HL-60/S4 treated with retinoic acid at 250 ng/mL for 4 days and 3 days (cell line): ENCODE data around the gene TENT4B.
"Not testable (repeated sequence)": the region's sequence is repeated elsewhere in the genome, so short reads cannot be mapped to it uniquely, and the experiment has no call there.

ENCODE experiments used
- in situ Hi-C: fragments of 300-500 bp; cut with MboI; formaldehyde crosslinking; loops from 2 replicates; pipeline ENCODE4 v1.7.0; 2022; ENCODE audit warnings: low sequenced_read_pairs

Gene TENT4B

DNA sequence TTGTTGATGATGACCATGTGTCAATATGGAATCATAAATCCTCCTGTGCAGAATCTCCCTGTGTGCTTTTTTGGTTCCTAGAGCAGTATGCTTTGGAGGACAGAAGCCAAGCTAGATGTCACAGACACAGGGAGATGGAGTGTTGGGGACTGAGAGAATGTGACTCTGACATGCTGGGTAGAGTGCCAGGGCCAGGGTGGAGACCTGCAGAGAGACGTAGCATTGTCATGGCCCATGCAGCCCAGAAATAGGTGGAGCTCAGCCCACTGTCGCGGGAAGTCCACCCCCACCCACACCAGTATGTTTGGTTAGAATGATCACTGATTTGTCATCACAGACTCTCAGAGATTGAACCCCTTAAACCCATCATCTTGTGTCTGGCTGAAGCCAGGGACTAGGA, 74.0 kb downstream of the TENT4B start:
- in situ Hi-C loops, result no loop called here

DNA sequence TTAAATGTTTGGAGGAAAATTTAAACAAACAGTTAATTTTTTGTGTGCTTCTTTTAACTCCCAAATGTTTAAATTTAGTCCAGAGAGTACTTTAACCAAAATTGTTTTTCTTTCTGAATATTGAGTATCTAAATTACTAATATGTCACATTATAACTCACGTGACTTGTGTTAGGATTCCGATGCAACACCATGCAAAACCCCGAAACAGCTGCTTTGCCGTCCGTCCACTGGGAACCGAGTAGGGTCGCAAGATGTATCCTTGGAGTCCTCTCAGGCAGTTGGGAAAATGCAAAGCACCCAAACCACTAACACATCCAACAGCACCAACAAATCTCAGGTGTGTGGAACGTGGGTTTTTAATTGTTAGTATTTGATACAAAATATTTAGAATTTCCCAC, 74.6 kb downstream of the TENT4B start:
- in situ Hi-C loops, result no loop called here

DNA sequence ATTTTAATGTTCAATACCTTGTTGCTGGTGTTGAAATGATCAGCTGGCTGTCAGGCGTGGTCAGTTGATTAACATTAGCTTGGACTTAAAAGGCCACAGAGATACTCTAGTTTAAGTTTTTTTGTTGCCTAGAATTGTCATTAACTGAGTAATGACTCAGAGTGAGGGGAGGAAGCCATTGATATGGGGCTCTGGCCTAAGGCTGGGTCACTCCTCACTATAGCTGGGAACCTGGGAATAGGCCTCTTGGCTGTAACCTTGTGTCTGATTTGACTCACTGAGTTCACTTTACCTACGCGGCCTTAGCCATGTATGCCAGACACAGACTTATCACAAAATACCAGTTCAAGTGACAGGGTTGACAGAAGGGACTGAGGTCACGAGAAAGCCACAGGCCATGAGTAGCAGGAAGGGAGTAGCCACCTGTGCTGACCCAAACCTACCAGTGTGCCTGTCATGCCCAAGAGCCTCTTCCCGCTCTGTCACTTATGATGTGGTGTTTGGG, 75.3 kb downstream of the TENT4B start:
- in situ Hi-C loops, result no loop called here

DNA sequence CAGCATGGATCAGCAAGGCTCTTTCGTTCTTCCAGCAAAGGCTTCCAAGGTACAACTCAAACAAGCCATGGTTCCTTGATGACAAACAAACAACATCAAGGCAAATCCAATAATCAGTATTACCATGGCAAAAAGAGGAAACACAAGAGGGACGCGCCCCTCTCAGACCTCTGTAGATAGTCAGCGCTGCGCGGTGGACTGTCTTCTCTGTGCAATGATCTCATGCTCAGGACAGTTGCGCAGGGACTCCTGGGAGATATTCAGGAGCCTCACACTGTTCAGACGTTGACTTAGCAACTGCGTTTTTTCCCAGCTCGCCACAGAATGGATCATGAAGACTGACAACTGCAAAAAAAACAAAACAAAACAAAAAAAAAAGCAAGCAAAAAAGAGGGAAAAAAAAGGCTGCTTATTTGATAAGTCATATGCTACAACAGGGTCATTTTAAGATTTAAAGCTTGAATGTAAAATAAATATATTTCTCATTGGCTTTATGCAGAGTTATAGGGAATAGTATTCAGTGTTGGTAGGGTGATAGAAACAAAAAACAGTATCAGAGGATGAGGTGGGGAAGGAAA, 76.1 kb downstream of the TENT4B start:
- in situ Hi-C loops, result no loop called here

DNA sequence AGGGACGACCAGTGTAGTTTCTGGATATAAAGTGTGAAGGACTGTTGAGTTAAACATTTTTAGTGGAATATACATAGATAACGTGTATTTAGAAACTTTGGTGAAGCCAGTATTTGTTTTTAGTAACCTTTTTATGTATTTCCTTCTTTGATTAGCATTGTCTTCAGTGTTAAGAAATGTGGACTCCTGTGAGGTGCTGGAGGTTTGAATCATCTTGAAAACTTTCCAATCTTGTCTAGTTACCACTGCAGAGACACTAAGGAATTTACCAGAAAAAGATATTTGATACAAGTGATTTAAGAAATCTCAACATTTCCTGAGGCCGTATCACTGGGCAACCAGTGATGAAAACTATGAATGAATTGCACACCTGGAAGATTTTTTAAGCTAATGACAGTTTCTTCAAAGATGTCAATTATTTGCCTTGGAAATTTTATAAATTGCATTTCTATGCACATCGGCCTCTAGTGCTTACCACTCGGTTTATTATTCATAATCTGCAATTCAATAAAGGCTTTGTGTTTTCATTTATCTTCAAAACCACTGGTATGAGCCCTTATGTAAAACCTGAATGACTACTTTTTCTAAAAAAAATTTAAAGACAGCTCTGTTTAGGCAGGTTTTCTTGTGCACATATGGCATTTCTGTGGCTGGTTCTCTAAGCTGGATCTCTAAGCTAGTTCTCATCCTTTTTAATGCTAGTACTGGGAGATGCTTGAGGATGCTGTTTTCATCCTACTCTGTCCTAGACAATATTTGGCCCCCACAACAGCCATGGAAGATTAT, 81.9 kb downstream of the TENT4B start:
- in situ Hi-C loops, result no loop called here

DNA sequence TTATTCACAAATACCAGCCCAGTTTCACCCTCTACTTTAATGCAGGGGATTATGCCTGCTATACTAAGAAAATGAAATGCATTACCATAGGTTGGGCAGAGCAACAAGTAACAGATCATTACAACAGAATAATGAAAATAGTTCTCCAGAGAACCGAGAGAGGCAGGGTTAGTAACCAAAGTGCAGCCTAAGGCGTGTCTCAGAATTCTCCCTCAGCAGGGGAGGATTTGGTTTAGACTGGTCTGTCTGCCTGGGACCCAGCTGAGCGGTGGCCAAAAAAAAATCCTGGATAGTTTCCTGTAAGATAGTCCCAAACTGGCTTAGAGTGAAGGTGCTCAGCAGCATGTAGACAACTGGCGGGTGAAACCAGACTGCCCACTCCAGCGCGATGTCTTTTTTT, 82.5 kb downstream of the TENT4B start:
- in situ Hi-C loops, result no loop called here

DNA sequence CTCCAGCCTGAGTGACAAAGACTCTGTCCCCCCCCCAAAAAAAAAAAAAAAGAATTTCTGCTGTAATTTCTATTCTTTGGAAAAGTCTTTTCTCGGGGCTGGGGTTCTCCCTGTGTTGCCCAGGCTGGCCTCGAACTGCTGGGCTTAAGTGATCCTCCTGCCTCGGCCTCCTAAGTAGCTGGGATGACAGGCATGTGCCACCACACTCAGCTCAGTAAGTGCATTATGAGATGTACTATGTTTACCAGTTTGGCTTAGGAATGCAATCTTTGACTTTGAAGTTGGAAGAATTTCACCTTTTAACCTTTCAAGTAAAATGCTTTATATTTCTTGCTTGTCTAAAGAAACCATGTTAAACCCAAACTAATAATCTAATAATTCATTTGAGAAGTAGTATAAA, 85.2 kb downstream of the TENT4B start:
- in situ Hi-C loops, result no loop called here

DNA sequence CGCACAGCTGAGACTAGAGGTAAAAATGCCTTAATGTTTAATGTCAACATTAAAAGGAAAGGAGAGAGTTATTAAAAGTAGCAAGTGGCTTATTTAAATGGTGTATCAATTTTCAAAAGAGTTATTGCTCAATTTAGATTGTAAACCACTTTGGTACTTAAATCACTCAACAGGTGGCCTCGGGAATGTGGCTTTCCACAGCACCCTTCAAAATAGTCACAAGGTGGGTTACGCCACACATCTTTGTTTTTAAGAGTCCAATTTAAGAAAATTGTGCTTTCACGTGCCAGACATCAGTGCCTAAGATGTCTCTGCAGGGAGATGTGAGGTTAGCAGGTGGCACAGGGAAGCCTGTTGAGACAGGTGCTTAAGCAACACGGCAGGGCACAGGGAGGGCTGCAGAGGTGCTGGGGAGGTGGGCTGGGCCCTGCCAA, 85.8 kb downstream of the TENT4B start:
- in situ Hi-C loops, result no loop called here

DNA sequence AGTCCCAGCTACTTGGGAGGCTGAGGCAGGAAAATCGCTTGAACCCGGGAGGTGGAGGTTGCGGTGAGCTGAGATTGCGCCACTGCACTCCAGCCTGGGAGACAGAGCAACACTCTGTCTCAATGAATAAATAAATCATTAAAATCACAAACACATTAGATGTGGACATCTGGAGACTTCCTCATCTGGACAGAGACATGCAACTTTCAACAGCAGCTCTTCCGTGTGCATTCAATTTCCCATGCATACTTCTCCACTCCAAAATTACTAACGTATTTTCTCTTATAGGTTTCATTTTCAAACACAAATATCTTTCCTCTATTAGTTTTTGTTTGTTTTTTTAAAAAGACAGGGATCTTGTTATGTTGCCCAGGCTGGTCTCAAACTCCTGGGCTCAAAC, 89.9 kb downstream of the TENT4B start:
- in situ Hi-C loops, result not testable (repeated sequence)

DNA sequence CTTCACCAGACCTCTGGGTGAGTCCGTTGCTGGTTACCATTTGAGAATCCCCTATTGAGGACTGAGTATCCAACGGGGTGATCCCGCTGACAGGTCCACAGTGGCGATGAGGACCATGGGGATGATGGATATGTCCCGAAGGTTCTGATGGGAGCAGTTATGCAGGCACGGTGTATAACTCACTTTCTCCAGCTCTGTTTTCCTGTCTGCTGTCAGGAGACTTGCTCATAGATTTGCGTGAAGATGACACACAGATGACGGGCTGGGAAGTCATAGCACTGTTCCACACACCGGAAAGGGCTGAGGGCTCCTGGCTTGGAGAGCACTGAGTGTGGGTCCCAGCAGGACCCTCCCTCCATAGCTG, 91.0 kb downstream of the TENT4B start:
- in situ Hi-C loops, result no loop called here

DNA sequence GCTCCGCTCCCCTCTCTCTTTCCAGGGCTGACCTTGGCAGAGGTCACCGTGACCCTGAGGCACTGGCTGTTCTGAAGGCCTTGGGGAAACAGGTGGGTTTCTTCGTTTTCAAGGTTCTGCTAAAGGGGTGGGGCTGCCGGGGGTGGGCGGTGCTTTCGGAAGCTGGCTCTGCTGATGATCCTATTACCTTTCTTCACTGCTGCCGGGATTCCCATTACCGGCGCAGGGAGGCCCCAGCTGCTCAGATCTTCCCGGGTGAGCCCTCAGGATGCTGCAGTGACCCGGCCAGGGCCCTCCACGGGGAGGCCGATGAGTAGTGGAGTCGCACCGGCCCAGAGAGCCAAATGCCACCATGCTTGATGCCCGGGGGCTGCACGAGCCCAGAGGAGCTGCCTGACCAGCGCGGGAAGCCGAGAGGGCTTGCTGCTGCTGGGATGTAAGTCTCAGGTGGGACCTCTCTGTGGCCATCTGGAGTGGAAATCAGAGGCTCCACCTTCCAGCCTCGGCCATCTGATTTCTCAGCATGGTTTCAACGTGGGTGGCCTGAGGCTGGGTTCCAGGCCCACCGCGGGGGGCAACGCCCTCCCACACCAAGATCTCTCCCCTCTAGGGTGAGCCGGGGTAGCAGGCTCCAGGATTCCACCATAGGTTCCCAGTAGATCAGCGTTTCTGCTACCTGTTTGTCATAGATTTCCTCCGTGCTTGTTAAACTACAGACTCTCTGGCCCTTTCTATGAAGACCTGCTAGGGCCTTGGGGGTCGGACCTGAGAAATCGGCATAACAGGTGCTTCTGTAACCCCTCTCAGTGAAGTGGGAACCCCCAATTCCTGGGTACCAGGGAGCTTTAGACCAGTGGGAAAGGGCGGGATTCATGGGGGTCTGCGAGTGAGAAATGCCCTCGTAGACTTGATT, 91.7 kb downstream of the TENT4B start:
- in situ Hi-C loops, result no loop called here

DNA sequence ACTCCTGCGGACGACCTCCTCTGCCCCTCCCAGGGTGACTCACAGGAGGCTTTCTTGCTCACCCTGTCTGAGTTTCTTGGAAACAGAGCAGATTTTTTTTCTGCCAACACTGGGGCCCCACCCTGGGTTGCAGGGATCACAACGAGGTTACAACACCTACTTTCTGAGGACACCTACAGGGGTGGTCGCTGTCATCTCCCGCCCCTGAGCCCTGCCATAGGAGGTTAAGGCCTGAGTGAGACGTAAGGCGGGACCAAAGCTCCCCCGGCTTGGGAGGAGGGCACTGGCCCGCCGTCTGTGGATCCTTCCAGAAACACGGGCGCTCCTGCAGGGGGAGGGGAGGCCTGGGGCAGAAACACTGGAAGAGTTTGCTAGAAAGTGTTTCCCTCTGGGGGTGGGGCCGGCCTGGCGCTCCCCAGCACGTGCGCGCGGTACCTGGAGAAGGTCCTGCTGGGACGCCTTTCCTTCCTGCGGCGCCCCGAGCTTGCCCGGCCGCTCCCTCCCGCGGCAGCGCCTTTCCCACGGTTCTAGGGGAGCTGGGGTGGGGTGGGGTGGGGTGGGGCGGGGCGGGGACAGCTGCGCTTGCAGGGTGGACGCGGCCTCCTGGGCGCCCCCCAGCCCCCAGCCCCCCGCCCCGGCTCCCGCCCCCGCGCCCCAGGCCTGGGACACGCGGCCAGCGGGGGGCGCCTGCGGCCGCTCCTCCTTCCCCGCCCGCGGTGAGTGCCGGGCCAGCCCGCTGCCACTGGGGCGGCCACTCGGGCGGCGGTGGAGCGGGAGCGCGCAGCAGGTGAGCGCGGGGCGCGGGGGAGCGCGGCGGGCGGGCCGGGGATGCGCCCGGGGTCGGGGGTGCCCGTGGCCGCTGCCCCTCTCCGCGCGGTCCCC, 92.6 kb downstream of the TENT4B start:
- in situ Hi-C loops, result no loop called here

DNA sequence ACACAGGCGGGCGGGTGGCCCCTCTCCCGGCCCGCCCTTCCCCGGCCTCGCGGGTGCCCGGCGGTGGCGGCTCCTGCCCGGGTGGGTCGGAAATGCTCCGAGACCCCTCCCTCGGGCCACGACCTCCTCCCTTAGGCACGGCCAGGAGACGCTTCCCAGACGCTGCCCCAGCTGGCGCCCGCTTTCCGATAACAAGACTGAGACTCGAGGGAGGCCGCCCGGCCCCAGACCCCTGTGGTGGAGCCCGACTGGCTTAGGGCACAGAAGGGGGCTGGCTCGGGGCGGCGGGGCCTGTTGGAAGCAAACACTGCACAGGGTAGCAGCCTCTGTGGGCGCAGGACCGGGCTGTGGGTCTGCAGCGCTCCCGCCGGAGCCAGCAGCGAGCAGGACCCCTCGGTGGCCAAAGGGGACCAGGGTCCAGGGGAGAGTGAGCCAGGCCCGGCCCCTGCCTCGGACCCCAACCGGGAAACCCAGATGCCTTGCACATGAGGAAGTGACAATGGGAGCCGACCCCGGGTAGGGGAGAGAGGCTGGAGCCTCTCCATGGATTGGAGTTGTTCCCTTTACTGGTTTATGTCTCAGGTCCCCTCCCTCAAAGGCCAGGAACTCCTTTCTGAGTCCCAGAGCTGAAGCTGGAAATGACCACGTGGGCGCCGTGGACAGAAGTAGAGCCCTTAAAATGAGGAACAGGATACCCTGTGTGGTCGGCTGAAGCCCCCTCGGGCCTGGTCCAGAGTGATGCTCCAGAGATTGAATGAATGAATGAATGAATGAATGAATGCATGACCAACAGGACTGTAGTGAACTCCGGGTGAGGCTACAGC, 93.4 kb downstream of the TENT4B start:
- in situ Hi-C loops, result no loop called here

DNA sequence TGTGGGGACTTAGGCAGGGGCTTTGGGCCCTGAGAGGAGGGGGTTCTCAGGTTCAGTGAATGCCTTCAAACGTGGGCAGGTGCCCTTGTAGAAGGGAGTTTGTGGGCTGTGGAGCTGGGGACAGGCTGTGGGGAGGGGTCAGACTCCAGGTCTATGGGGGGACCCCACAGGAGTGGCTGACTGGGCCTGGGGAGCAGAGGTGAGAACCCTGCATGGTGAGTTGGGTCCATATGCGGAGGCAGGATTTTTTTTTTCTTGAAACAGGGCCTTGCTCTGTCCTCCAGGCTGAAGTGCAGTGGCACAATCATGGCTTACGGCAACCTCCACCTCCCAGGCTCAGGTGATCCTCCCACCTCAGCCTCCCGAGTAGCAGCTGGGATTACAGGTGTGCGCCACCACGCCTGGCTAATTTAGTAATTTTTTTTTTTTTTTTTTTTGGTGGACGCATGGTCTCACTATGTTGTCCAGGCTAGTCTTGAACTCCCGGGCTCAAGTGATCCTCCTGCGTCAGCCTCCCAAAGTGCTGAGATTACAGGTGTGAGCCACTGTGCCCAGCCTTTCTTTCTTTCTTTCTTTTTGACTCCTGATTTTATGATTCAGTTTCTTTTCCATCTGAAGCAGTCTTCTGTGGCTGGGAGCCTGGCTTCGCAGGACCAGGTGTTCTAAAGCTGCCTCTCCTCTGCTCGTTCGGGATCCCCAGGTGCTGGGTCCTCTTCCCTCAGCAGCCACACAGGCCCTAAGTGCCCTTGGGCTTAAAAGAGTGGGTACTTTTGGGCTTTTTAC, 94.2 kb downstream of the TENT4B start:
- in situ Hi-C loops, result no loop called here

DNA sequence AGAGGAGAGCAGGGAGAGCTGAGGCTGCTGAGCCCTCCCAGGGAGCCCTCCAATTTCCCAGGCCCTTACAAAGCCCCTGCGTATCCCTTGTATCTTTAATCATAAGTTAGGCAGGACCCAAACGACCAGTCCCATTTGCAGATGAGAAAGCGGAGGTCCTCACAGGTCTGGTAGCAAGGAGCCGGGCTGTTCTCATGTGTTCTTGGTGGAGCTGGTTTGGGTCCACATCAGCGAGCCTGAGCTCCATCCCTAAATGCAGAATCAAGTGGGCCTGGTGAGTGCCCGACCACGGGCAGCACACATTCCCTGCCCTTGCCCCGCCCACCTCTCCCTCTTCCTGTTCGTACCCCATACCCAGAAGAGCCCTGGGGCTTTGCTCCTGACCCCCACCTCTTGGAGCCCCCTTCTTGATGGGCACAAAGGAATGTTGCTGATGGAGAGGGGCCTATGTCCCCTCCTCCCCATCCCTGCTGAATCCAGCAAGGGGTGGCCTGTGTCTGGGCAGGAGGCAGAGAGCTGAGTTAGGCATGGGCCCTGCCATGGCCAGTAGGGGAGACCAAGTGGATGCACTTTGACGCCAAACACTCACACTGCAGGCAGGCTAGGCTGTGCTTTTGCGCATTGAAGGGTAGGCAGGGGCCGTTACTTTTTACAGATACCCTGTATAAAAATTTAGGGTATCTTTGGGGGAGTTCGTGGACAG, 95.0 kb downstream of the TENT4B start:
- in situ Hi-C loops, result no loop called here

DNA sequence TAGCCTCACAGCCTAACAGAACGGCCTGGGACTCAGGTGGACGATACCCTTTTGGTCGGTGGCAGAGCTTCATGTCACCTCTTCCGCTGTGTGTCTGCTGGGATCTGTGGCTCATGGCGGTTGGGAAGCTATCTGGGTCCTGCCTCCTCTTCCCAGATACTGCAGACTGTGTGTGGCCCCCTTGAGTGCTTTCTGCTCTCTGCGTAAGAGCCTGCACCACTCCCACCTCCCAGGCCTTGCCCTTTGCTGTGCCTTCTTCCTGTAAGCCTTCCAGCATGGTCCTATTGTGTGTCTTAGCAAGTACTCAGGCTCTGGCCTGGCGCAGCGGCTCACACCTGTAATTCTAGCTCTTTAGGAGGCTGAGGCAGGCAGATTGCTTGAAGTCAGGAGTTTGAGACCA, 95.7 kb downstream of the TENT4B start:
- in situ Hi-C loops, result no loop called here

DNA sequence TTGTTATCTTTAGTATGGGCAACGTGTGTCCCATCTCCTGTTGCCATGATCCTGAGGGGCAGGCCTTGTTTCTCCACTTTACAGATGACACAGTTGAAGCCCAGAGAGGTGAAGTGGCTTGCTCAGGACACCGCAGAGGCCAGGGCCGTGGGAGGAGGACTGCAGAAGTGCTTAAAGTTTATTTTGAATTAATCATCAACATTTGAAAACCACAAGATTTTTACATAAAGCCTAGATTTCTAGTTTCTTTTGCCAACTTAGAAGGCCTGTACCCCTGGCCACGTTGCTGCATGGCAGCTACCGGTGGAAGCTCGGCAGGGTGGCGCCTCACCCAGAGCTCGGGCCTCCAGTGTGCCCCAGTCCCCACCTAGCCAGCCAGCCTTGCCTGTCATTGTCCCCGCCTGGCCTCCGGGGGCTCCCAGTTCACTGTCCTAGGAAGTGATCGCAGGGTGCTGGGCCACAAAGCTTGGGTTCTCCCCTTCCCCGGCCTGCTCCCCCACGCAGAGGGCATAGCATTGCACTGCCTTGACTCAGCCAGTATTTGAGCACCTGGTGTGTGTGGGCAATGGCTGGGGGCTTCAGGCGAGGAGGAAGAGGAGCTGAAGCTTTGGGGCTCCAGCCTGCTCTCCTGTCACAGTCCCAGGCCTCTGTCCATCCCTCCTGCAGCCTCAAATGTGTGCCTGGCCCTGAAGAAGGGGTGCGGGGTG, 98.4 kb downstream of the TENT4B start:
- in situ Hi-C loops, result no loop called here
